A549 (cell line): ENCODE results near the gene DMAC2L. TPM values are rescaled to one million over a fixed set of nuclear protein-coding genes. Genes with fewer than 3 reads are reported as not detected.

ENCODE experiments used
- ATAC-seq, 2 experiments: fragments of 200-7000 bp in 1 of 2; fragments of >200 bp in 1 of 2; cut with Nextera tagmentation in 1 of 2; cut with Tn5 transposase in 1 of 2; 3 replicates each; pipeline versions ENCODE4 v1.8.0 to v1.9.1; 2018 to 2020; ENCODE audit warnings: mild to moderate bottlenecking in 1 of 2, moderate library complexity in 1 of 2
- CTCF ChIA-PET: fragments of 300-600 bp; sonication (Branson Sonifier 250); formaldehyde crosslinking; extraction: SDS; loops from one replicate; lab custom pipeline; 2021; ENCODE audit warnings: antibody characterized with exemption, inconsistent platforms; lab: Yijun Ruan, JAX
- POLR2A ChIA-PET: fragments of 350-600 bp; formaldehyde crosslinking; extraction: SDS; loops from one replicate; lab custom pipeline; 2021; ENCODE audit warnings: antibody characterized with exemption, inconsistent platforms; lab: Yijun Ruan, JAX
- DNase-seq, 2 experiments: peaks; one replicate each; pipeline versions ENCODE4 v3.0.0 to v3.0.0-alpha.2; 2011 to 2016; ENCODE audit warnings: low read depth in 1 of 2, low spot score in 1 of 2
- FAIRE-seq: peaks from 2 replicates; lab custom pipeline; 2011; peaks lifted over from hg19 to GRCh38; lab: Jason Lieb, UNC
- H3K27ac ChIP-seq, 2 experiments: fragments of >200 bp; sonication (Bioruptor Twin); formaldehyde crosslinking; 3 replicates each; pipeline ENCODE4 v1.5.1; 2016 to 2017
- H3K4me1 ChIP-seq: fragments of >200 bp; sonication (Bioruptor Twin); formaldehyde crosslinking; 3 replicates; pipeline ENCODE4 v1.6.1; 2016
- H3K4me2 ChIP-seq: fragments of >200 bp; sonication (Bioruptor Twin); formaldehyde crosslinking; 3 replicates; pipeline ENCODE4 v1.6.1; 2016
- H3K4me3 ChIP-seq: fragments of >200 bp; sonication (Bioruptor Twin); formaldehyde crosslinking; 3 replicates; pipeline ENCODE4 v1.5.1; 2016
- H3K9me3 ChIP-seq: fragments of >200 bp; sonication (Bioruptor Twin); formaldehyde crosslinking; 3 replicates; pipeline ENCODE4 v1.6.1; 2016
- CBX2 ChIP-seq: fragments of 200-600 bp; sonication (generic); IDR thresholded peaks from 2 replicates; pipeline ENCODE4 v1.6.1; 2016; ENCODE audit warnings: low read depth, mild to moderate bottlenecking, borderline replicate concordance
- CBX8 ChIP-seq: fragments of 200-600 bp; sonication (generic); IDR thresholded peaks from 2 replicates; pipeline ENCODE4 v1.6.1; 2016
- CHD4 ChIP-seq: fragments of 200-600 bp; sonication (generic); IDR thresholded peaks from 2 replicates; pipeline ENCODE4 v1.6.1; 2016; ENCODE audit warnings: antibody characterized with exemption, mild to moderate bottlenecking, borderline replicate concordance
- CTCF ChIP-seq: fragments of >200 bp; sonication (Bioruptor Twin); formaldehyde crosslinking; IDR thresholded peaks from 3 replicates; pipeline ENCODE4 v1.5.1; 2016
- EHF ChIP-seq: fragments of 250-450 bp; sonication (Bioruptor Pico); IDR thresholded peaks from 2 replicates; pipeline ENCODE4 v1.5.0; 2020; ENCODE audit warnings: mild to moderate bottlenecking
- ELK1 ChIP-seq: fragments of 150-350 bp; IDR thresholded peaks from 2 replicates; pipeline ENCODE4 v1.6.1; 2014; ENCODE audit warnings: low read depth, mild to moderate bottlenecking, low read length
- FOSL2 ChIP-seq, 2 experiments: fragments of 450-650 bp in 1 of 2; fragments of >200 bp in 1 of 2; sonication (Bioruptor Twin) in 1 of 2; formaldehyde crosslinking; IDR thresholded peaks; 2 replicates each; pipeline versions ENCODE4 v1.5.0 to v1.6.1; 2016 to 2020; ENCODE audit warnings: mild to moderate bottlenecking in 1 of 2, moderate library complexity in 1 of 2
- GATA3 ChIP-seq: IDR thresholded peaks from 2 replicates; pipeline ENCODE4 v1.6.1; 2012; ENCODE audit warnings: borderline replicate concordance
- HDAC2 ChIP-seq: fragments of 200-600 bp; sonication (generic); IDR thresholded peaks from 2 replicates; pipeline ENCODE4 v1.6.1; 2016
- HES2 ChIP-seq: fragments of >200 bp; sonication (Bioruptor Twin); formaldehyde crosslinking; IDR thresholded peaks from 2 replicates; pipeline ENCODE4 v1.6.1; 2016
- MAZ ChIP-seq: fragments of 150-350 bp; IDR thresholded peaks from 2 replicates; pipeline ENCODE4 v1.6.1; 2014; ENCODE audit warnings: antibody characterized with exemption, low read depth, low read length, borderline replicate concordance
- MYC ChIP-seq: IDR thresholded peaks from 2 replicates; pipeline ENCODE4 v1.6.1; 2012; ENCODE audit warnings: mild to moderate bottlenecking, inconsistent platforms, low read length, improper control_type of control experiment, borderline replicate concordance
- PHF8 ChIP-seq: fragments of 200-600 bp; sonication (generic); IDR thresholded peaks from 2 replicates; pipeline ENCODE4 v1.6.1; 2016; ENCODE audit warnings: low read depth, mild to moderate bottlenecking, antibody characterized with exemption, moderate library complexity, borderline replicate concordance
- RARB ChIP-seq: fragments of 250-450 bp; sonication (Bioruptor Pico); IDR thresholded peaks from 2 replicates; pipeline ENCODE4 v1.8.0; 2021; ENCODE audit warnings: mild to moderate bottlenecking, moderate library complexity
- RCOR1 ChIP-seq: fragments of 150-350 bp; IDR thresholded peaks from 2 replicates; pipeline ENCODE4 v1.6.1; 2014; ENCODE audit warnings: antibody characterized with exemption, low read length, low read depth
- RFX5 ChIP-seq: fragments of 450-650 bp; IDR thresholded peaks from 2 replicates; pipeline ENCODE4 v1.7.1; 2014; ENCODE audit warnings: antibody characterized with exemption, mild to moderate bottlenecking, moderate library complexity
- USF2 ChIP-seq: fragments of 450-650 bp; IDR thresholded peaks from 2 replicates; pipeline ENCODE4 v1.6.1; 2014; ENCODE audit warnings: antibody characterized with exemption
- ZC3H11A ChIP-seq: fragments of 450-650 bp; IDR thresholded peaks from 2 replicates; pipeline ENCODE4 v1.6.1; 2014; ENCODE audit warnings: antibody characterized with exemption, mild to moderate bottlenecking
- ZNF302 ChIP-seq: fragments of 250-450 bp; sonication (Bioruptor Pico); IDR thresholded peaks from 2 replicates; pipeline ENCODE4 v1.9.0; 2021; ENCODE audit warnings: inconsistent platforms, mild to moderate bottlenecking, moderate library complexity
- WGBS: methylation state at CpG from one replicate; pipeline ENCODE4 v1.1.6; 2017; ENCODE audit errors: missing lambda C conversion rate; 5-methylcytosine and 5-hydroxymethylcytosine counted together
- polyA plus RNA-seq, 4 experiments: library from polyadenylated mRNA; depleted of rRNA in 3 of 4; stranded (reverse); fragments of >200 nt; fragmentation: RNase III in 1 of 4; extraction: RNeasy Plus Mini Kit Qiagen cat#74134 plus additional on column Dnase treatment in 1 of 4; gene quantifications; 2 replicates in 3 of 4; 3 replicates in 1 of 4; pipeline ENCODE4 v1.2.3, GENCODE V29; 2011 to 2017
- TF ChIP-seq, protein P1 (sequence below): IDR thresholded peaks from 2 replicates; pipeline ENCODE4 v1.6.1; 2012
- TF ChIP-seq, protein P2 (sequence below): fragments of 250-450 bp; sonication (Bioruptor Pico); IDR thresholded peaks from 2 replicates; pipeline ENCODE4 v1.5.0; 2021; ENCODE audit warnings: mild to moderate bottlenecking, moderate library complexity, borderline replicate concordance

The DMAC2L gene
- polyA plus RNA-seq, 2 of the 4 experiments (the other 2 are of a cell fraction) = 14.0 to 24.6 TPM

GRCh38 chr14:50335989-50336824, 24.1 kb downstream of the DMAC2L start:
- POLR2A ChIA-PET = no interaction called here

DNA sequence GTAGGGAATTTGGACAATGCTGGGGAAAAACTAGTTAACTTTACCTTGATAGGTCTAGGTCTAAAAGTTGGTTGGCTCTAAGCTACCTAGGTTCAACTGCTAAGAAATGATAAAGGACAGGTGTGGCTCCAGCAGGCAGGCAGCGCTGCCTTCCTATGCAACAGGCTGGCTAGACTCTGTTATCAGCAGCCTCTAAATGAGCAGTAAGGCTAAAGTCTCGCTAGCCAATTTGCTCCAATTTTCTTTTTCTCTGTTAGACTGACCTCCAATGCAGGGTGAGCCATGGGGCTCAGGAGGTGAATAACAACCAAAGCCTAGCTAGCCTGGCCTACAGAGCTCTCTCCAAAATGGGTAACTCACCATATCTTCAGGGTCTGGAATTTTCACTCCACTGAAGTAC, 26.5 kb downstream of the DMAC2L start:
- FAIRE-seq = no peak
- CTCF ChIA-PET = interaction anchor here (1.5 kb wide), 2 partner anchors 13 to 17 kb away, joined by 3 to 4 read pairs; no protein-coding TSS in a partner anchor

More at GRCh38 chr14:50335989-50336824, 24.1 kb downstream of the DMAC2L start:
- H3K9me3 ChIP-seq = no peaks in the 10 kb centered on the region
- FAIRE-seq (no peak), ATAC-seq (peak; percentile 38 to 41; a peak in 3 of 6 replicates), DNase-seq (no peak)
- CTCF ChIA-PET = interaction anchor here (0.5 to 1.8 kb wide), 4 partner anchors 15 to 549 kb away, joined by 3 to 6 read pairs (median 6); no protein-coding TSS in a partner anchor
- WGBS = 94% methylated on average over 7 of the region's 7 CpGs
- no peak overlapping the region for H3K4me3 ChIP-seq
- no peak for TF ChIP-seq GATA3
- TF ChIP-seq ELK1 = no peak
- TF ChIP-seq CBX8 = no peak
- TF ChIP-seq RCOR1 = no peak
- no peak for TF ChIP-seq PHF8
- TF ChIP-seq, protein P1, sequence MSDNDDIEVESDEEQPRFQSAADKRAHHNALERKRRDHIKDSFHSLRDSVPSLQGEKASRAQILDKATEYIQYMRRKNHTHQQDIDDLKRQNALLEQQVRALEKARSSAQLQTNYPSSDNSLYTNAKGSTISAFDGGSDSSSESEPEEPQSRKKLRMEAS = no peak
- H3K4me2 ChIP-seq = no peak overlapping the region
- H3K4me1 ChIP-seq = no peaks in the 10 kb centered on the region
- H3K27ac ChIP-seq = no peak overlapping the region

More for the DNA sequence above, 26.5 kb downstream of the DMAC2L start:
- DNase-seq (no peak), ATAC-seq (no peak)
- WGBS = 91% methylated on average over 2 of the region's 2 CpGs
- Histone ChIP-seq H3K4me2 (no peak overlapping the region), H3K4me1 (peaks cover 7% of the 10 kb centered on the region; the same call in 2 of the 3 replicates), H3K4me3 (no peak overlapping the region), H3K27ac (no peak overlapping the region), H3K9me3 (no peaks in the 10 kb centered on the region)
- TF ChIP-seq, protein P2, sequence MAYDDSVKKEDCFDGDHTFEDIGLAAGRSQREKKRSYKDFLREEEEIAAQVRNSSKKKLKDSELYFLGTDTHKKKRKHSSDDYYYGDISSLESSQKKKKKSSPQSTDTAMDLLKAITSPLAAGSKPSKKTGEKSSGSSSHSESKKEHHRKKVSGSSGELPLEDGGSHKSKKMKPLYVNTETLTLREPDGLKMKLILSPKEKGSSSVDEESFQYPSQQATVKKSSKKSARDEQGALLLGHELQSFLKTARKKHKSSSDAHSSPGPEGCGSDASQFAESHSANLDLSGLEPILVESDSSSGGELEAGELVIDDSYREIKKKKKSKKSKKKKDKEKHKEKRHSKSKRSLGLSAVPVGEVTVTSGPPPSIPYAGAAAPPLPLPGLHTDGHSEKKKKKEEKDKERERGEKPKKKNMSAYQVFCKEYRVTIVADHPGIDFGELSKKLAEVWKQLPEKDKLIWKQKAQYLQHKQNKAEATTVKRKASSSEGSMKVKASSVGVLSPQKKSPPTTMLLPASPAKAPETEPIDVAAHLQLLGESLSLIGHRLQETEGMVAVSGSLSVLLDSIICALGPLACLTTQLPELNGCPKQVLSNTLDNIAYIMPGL (CRISPR knock-in tag) = no peak
- TF ChIP-seq EHF (CRISPR knock-in tag) = no peak
- no peak for TF ChIP-seq CTCF
- no peak for TF ChIP-seq ZNF302 (CRISPR knock-in tag)
- no peak for TF ChIP-seq RCOR1
- TF ChIP-seq MAZ = no peak
- TF ChIP-seq RFX5 = no peak
- no peak for TF ChIP-seq MYC
- no peak for TF ChIP-seq FOSL2 (IDR thresholded peaks at IDR 0.05)
- no peak for TF ChIP-seq FOSL2 (CRISPR knock-in tag; IDR thresholded peaks at IDR 0.05)
- no peak for TF ChIP-seq HDAC2
- no peak for TF ChIP-seq ZC3H11A
- TF ChIP-seq RARB (CRISPR knock-in tag) = no peak
- TF ChIP-seq HES2 = no peak
- no peak for TF ChIP-seq USF2
- TF ChIP-seq CBX2 = no peak
- no peak for TF ChIP-seq CHD4
- POLR2A ChIA-PET = no interaction called here
